GM21786 (cell line): ENCODE results near the gene OR6C70.
"Not testable (repeated sequence)": the region's sequence is repeated elsewhere in the genome, so short reads cannot be mapped to it uniquely, and the experiment has no call there.

Source experiments
- ATAC-seq: cut with Tn5 transposase; IDR thresholded peaks from one replicate; pipeline ENCODE4 v1.9.1; 2021; ENCODE audit not compliant: unreplicated experiment

Gene OR6C70

DNA sequence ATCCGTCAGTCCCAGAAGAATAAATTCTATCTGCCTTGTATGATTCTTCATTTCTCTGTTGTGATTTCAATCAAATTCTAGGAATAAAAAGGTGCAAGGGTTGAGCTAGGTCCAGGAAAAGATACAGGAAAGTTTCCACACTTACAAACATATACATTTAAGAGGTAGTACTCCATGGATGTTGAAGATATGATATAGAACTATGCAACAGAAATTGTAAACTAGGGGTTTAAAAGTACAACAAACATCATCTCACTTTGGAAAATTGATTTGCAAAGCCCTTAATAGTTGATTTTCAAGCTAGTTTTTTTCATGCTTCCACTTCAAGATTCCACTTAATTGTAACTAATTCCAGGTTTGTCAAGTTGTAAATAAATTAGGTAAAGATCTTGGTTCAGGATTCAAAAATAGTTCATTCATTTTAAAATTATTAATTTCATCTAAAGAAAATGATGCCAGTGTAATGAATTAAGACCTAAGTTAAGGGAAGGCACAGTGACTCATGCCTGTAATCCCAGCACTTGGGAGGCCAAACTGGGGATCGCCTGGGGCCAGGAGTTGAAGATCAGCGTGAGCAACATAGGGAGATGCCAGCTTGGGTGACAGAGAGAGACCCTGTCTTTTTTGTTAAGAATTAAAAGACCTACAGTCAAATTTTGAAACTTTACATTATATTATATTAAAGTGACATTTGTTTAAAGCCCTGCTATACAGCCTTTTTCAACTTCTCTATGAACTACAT is at the start of gene OR6C70:
Gene OR6C70 (minus strand): TSS at position 51 of the 742 bp plus-strand sequence. CDS start 0 bp downstream, at position 51.
- ATAC-seq: no peak

DNA sequence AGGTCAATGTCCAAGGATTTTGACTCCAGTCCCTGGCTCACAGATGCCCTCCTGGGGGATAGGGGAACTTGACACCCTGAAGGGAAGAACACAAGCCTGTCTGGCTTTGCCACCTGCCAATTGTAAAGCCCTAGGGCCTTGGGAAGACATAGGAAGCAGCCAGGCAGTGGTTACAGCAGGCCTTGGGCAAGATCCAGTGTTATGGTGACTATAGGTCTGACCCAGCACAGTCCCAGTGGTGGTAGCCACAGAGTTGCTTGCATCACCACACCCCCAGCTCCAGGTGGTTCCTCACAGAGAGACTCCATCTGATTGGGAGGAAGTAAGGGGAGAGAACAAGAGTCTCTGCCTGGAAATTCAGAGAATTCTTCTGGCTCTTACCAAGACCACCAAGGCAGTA is 46.5 kb upstream of the OR6C70 start:
- ATAC-seq: no peak

DNA sequence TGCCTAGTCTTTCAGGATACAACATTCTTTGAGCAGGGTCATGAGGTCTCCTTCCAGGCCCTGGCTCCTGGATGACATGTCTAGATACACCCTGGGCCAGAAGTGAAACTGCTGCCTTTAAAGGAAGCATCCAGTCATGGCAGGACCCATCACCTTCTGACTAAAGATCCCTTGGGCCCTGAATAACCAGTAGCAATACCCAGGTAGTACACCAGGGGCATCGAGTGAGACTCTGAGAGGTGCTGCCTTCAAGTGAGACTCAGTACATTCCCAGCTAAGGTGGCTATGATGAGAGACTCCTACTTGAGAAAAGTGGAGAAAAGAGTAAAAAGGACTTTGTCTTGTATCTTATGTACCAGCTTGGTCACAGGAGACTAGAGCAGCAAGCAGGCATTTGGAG is 45.8 kb upstream of the OR6C70 start:
- no peak for ATAC-seq

DNA sequence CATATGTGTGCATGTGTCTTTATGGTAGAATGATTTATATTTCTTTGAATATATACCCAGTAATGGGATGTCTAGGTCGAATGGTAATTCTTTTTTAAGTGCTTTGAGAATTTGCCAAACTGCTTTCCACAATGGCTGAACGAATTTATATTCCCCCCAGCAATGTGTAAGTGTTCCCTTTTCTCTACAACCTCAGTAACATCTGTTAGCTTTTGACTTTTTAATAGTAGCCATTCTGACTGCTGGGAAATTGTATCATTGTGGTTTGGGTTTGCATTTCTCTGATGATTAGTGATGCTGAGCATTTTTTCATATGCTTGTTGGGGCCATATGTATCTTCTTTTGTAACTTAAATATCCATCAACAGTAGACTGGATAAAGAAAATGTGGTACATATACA is 31.7 kb upstream of the OR6C70 start:
- no peak for ATAC-seq

DNA sequence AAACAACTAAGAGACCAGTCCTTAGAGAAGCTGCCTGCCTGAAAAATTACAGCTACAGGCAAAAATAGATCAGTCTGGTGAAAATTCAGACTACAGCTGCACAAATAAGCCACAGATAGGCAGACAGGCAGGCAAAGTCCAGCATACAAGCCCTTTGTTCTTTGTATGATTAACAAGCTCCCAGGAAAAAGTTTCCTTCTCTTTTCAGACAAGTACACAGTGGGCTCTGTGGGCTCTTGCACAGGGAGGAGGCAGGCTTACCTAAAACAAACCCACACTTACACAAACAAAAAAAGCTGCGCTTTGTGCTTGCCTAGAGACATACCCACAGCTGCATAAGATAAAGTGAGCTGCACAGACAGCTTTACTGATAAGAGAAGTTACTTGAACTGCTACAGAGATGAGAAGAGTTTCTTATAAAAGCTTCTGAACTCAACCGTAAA is 29.9 kb upstream of the OR6C70 start:
- no peak for ATAC-seq

DNA sequence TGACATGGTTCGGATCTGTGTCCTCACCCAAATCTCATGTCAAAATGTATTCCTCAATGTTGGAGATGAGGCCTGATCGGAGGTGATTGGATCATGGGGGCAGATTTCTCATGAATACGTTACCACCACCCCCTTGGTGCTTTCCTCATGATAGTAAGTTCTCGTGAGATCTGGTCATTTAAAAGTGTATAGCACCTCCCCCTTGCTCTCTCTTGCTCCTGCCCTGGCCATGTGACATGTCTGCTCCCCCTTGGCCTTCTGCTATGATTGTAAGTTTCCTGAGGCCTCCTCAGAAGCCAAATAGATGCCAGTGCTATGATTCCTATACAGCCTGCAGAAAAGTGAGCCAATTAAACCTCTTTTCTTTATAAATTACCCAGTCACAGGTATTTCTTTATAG is 29.3 kb upstream of the OR6C70 start:
- no peak for ATAC-seq

DNA sequence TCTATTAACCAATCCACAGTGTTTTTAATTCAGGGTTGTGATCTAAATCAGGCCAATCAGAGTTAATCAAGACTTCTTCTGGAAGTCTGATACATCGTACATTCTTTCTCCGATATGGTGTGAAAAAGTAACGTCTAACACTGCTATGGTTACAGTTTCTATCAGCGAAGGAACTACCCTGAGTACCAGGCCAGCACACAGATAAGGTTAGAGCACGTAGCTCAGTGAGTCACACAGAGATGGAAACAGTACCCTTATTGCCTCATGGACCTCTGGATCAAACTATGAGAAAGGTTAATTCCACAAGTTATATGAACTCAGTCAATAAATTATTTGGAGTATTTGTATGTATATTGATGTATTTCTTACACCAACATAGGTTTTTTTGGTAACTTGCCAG is 25.6 kb upstream of the OR6C70 start:
- no peak for ATAC-seq

DNA sequence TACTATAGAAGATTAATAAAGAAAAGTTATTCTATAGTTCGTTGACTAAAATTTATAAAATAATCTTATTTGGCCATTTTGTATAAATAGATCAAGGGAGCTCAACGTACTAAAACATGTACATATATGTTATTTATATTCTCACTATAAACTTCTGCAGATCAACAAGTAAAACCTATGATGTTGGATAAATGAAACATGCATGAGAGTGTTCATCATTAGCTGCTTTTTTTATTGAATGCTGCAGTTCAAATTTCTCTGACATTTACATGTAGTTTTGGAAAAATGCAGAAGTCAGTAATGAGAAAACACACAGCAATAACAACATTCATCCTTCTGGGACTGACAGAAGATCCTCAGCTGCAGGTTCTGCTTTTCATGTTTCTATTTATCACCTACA is 22.1 kb upstream of the OR6C70 start, which contains the start of gene OR6C68:
Gene OR6C68 (plus strand): TSS at position 301 of the 400 bp plus-strand sequence. CDS start 0 bp downstream, at position 301.
- ATAC-seq: no peak

DNA sequence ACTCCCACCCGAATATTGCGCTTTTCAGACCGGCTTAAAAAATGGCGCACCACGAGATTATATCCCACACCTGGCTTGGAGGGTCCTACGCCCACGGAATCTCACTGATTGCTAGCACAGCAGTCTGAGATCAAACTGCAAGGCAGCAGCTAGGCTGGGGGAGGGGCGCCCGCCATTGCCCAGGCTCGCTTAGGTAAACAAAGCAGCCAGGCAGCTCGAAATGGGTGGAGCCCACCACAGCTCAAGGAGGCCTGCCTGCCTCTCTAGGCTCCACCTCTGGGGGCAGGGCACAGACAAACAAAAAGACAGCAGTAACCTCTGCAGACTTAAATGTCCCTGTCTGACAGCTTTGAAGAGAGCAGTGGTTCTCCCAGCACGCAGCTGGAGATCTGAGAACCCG is 14.3 kb upstream of the OR6C70 start:
- ATAC-seq: not testable (repeated sequence)

DNA sequence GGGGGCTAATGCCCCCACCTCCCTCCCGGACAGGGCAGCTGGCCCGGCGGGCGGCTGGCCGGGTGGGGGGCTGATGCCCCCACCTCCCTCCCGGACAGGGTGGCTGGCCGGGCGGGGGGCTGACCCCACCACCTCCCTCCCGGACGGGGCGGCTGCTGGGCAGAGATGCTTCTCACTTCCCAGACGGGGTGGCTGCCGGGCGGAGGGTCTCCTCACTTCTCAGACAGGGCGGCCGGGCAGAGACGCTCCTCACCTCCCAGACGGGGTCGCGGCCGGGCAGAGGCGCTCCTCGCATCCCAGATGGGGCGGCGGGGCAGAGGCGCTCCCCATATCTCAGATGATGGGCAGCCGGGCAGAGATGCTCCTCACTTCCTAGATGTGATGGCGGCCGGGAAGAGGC is 9.2 kb upstream of the OR6C70 start:
- not testable (repeated sequence) for ATAC-seq

DNA sequence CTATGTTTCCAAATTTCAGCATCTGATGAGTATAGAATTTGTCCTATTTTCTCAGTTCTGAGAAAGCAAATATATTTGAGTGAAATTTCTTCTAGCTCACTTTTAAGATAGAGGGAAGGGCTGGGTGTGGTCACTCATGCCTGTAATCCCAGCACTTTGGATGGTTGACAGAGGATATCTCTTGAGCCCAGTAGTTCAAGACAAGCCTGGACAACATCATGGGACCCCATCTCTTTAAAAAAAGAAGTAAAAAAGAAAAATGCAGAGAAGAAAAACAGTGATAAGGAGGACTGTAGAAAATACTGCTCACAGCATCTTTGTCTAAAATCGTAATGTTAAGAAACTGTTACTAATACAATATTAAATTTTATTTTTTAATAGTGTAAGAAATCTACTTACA is 2.3 kb upstream of the OR6C70 start:
- no peak for ATAC-seq

DNA sequence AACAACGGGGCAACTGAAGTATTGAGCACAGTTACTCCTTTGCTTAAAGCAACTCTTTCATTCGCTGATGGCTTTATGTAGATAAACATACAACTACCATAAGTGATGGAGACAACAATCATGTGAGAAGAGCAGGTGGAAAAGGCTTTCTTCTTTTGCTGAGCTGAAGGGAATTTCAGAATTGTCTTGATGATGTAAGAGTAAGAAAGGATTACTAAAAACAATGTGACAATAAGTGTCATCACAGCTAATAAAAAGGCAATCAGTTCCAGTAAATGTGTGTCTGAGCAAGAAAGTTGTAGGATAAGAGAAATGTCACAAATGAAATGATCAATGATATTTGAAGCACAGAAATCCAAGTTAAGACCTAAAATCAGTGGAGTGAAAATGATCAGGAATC is 647 bp downstream of the OR6C70 start:
- no peak for ATAC-seq

DNA sequence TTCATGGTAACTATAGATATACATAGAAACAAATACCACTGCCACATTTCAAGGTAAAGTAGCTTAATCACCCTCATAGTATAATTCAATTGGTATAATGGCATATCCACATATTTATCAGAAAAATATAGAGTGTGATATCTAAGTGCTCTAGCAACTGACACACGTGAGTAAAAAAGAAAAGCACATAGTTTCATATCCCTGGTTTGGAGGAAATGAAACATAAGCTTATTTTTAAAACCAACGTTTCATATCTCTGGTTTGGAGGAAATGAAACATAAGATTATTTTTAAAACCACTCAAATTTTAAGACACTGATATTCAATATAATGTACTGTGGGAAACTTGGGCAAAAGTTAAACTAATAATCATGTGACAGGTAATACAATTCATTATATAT is 2.1 kb downstream of the OR6C70 start:
- peak; percentile 77 for ATAC-seq

DNA sequence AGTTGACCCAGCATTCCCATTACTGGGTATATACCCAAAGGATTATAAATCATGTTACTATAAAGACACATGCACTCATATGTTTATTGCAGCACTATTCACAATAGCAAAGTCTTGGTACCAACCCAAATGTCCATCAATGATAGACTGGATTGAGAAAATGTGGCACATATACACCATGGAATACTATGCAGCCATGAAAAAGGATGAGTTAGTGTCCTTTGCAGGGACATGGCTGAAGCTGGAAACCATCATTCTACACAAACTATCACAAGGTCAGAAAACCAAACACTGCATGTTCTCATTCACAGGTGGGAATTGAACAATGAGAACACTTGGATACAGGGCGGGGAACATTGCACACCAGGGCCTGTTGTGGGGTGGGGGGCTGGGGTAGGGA is 5.0 kb downstream of the OR6C70 start:
- ATAC-seq: not testable (repeated sequence)

DNA sequence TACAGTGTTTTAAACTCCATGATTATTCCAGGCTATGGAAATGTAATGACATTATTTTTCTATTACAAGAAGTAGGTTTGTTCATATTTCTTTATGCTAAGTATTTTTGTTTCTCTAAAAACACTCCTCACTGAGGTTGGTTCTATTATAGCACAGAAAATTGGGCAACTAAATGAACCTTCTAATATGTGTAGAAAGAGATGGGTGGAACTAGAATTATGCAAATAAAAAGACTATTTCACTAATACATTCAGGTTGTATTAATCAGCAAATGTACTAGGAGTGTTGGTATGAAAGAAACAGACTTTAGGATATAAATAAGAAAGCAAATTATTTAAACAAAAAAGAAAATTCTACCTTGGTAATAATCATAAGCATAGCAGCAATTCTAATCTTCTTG is 21.1 kb downstream of the OR6C70 start:
- ATAC-seq: no peak

DNA sequence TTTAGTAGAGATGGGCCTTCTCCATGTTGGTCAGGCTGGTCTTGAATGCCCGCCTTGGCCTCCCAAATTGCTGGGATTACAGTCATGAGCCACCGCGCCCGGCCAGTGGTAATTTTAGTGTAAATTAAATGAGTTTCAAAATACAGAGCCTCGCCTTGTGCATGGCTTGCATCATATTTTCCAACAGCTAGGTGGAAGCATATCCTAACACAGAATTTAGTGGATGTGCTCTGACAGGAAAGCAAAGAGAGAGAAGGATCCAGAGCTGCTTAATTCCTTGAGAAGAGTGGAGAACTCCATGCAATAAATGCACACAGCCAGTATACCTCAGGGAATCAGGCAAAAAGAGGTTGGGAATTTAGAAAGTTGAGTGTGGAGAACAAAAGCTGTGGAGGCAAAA is 23.6 kb downstream of the OR6C70 start:
- no peak for ATAC-seq

DNA sequence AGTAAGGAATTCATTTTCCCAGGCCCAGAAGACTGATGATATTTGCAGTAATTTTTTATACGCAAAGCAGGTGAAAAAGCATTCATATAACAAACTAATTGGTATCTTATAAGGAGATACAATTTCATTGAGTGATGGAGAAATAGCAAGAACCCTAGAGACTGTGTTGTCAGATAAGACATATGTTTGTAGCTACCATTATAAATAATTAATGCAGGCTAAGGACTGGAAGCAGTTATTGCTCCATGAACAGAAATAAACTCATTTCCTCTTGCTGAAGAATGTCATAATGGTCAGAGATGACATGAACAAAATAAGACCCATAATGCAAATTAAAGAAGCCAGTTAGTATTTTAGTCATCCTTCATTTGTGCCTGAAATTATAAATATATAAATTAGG is 24.6 kb downstream of the OR6C70 start:
- ATAC-seq: no peak

DNA sequence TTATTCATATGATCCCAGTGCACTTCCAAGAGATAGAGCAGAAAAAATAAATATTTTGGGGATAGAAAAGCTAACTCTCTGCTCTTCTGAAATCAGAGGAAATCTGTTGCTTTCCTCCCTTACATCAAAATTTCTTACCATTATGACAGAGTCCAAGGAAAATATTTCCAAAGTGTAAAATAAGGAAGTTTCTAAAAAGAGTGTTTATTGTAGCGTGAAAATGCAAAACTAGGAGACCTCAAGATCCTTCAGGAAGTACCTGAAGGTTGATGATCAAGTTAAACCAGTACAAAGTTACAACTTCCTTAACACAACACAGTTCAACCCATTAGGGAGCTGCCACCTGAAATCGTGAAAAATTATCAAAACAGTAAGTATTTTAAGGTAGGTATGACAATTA is 26.2 kb downstream of the OR6C70 start, which contains the start of gene OR6C2:
Gene OR6C2 (plus strand): TSS at position 301 of the 400 bp plus-strand sequence. CDS start 8,138 bp downstream, outside the sequence.
- no peak for ATAC-seq

DNA sequence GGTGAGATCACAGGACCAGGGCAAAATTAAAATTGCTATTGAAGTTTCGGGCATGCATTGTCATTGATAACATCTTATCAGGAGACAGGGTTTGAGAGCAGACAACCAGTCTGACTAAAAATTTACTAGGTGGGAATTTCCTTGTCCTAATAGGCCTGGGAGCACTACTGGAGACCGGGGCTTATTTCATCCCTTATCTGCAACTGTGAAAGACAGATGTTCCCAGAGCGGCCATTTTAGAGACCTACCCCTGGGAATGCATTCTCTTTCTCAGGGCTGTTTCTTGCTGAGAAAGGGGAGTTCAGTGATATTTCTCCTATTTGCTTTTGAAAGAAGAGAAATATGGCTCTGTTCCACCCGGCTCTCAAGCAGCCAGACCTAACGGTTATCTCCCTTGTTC is 28.7 kb downstream of the OR6C70 start:
- not testable (repeated sequence) for ATAC-seq

DNA sequence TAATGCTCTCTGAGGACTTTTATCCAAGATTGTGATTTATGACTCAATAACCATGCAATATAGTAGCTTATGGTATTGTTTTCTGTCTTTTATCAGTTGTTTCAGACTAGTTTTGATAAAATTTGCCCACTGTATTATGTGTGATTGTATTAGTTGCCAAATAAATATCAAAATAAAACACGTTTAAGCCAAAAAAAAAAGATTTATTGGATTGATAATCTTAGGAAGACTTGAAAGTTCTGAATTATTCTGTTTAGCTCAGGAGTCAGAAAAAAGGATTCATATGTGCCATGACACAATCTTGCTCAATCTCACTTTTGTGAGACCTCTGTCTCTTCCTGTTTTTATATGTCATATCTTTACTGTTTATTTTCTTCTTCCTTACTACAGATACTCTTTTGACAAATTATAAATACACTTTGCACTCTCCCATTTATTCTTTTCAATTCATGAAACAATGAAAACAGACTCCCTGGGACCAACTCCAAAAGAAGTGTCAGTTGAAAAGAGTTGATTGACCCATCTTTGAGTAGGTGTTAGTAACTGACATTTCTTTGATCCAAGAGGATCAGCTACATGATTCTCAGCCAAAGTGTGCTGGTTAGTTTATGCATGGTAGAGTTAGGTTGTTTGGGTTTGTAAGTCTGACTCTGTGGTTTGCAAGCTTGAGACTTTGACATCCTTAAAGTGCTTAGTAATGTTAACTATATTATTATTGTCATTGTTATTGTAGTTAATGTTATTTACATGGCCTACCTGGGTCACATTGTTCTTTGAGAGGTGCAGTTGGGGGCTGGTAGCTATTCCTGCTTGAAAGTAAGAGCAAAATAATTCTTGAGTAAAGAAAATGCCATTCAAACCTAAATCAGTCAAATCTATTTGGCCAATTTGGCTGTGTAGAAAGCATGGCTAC is 41.4 kb downstream of the OR6C70 start:
- ATAC-seq: no peak

DNA sequence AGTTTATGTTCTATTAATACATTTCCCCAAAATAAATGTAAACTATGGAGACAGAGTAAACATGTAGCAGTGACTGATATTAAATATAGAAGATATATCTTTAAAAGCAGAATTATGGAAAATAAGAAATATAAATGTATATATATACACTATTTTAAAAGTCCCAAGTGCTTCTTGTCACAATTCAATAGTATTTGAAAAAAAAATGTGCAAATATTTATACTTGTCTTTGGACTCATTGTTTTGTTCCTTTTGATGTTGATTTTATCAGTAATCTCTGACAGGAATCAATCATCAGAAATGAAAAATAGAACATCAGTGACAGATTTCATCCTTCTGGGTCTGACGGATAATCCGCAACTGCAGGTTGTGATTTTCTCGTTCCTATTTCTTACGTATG is 44.0 kb downstream of the OR6C70 start, which contains the start of gene OR6C76:
Gene OR6C76 (plus strand): TSS at position 301 of the 400 bp plus-strand sequence. CDS start 0 bp downstream, at position 301.
- no peak for ATAC-seq
